Measurements from ENCODE around the gene EYS. TPM values are rescaled to one million over a fixed set of nuclear protein-coding genes. Genes with fewer than 3 reads are reported as not detected.
"Not testable (repeated sequence)": the region's sequence is repeated elsewhere in the genome, so short reads cannot be mapped to it uniquely, and the experiment has no call there.

EYS gene
- total RNA-seq, 1 donor from 2014 or later = not detected

GRCh38 chr6:63805808-63806572 lies 1901.0 kb downstream of the EYS start:
- peak; percentile 59 for DNase-seq (ENCODE audit: low read depth)

DNA sequence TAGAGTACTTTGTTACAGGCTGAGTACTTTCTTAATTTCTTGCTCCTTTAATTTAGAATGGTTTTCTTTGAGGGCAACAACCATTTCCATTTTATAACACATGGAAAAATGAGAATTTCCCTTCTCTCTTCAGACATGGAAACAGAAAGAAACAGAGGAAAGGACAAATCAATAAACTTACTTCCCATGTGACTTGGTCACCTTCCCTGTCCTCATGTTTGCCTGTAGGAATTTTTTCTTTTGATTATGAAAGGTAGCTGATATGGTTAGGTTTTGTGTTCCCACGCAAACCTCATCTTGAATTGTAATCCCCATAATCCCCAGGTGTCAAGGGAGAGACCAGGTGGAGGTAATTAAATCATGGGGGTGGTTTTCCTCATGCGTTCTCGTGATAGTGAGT lies 1901.7 kb downstream of the EYS start:
- DNase-seq (ENCODE audit: low read depth) = no peak

DNA sequence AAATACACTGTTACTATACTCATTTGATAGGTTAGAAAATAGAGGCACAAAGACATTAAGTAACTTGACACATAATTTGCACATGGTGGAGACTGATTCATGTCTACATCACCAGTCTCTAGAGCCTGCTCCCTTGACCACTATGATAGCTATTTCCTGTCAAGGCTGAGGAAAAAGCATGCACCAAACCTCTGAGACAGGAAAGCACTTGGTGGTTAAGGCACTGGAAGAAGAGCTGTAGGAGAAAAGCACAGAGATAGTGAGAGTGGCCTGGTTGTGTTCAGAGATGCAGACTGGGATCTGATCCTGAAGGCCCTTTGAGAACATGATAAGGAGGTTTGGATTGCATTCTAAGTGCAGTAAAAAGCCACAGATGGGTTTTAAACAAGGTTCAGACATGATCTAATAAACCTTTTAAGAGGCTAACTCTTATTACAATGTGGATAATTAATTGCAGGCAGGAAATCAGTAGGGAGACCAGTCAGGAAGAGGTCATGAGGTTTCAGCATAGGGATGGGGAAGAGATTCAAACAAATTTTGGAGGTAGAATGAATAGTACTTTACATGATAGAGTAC lies 1902.6 kb downstream of the EYS start:
- DNase-seq (ENCODE audit: low read depth) = peak; percentile 84

- DNase-seq (ENCODE audit: low read depth) = no peak
Measured at GRCh38 chr6:63803371-63803770, 1903.7 kb downstream of the EYS start.

GRCh38 chr6:63802606-63803206 lies 1904.3 kb downstream of the EYS start:
- DNase-seq (ENCODE audit: low read depth) = peak; percentile 48

- not testable (repeated sequence) for DNase-seq (ENCODE audit: low read depth)
Measured at GRCh38 chr6:63800386-63800785, 1906.6 kb downstream of the EYS start.

DNA sequence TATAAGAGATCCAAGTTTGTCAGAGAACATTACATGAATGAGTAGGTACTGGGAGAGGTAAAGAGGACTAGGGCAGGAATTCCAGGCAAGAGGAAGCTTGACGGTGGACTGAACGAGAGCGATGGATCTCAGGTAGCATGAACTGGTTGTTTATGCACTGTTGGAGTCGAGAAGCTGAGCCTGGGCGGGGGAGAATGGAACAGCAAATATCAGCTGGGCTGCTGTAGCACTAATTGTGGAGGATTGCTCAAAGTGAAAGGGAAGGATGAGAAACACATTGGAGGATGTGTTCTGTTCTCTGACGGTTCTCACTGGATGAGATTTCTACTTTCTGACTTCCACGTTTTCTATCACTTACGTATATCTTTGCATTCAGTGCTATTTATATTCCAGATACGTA lies 1907.2 kb downstream of the EYS start:
- DNase-seq (ENCODE audit: low read depth) = no peak

DNA sequence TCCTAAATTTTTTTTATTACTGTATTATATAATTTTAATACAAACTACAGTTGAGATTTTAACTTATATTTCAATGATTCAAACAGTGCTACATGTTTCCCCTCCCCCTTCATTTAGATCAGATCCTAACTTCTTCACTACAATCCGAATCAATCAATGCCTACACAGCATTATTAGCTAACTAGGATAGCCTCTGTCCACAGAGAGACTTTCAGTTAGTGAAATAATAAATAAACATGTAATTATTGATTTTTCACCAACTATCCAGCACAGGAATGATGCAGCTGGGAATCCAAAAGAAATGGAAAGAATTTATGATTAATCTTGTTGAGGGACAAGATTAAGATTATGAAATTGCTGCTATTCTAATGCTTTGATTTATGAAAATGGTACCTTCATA lies 1907.7 kb downstream of the EYS start:
- no peak for DNase-seq (ENCODE audit: low read depth)

GRCh38 chr6:63798378-63798777 lies 1908.6 kb downstream of the EYS start:
- DNase-seq (ENCODE audit: low read depth) = no peak

GRCh38 chr6:63797721-63798120 lies 1909.3 kb downstream of the EYS start:
- no peak for DNase-seq (ENCODE audit: low read depth)

- no peak for DNase-seq (ENCODE audit: low read depth)
Measured at GRCh38 chr6:63795826-63796225, 1911.2 kb downstream of the EYS start.

- DNase-seq (ENCODE audit: low read depth) = peak; percentile 84
Measured at GRCh38 chr6:63795006-63795405, 1912.0 kb downstream of the EYS start.

- no peak for DNase-seq (ENCODE audit: low read depth)
Measured at GRCh38 chr6:63793465-63794137, 1913.4 kb downstream of the EYS start.

- DNase-seq (ENCODE audit: low read depth) = no peak
Measured at GRCh38 chr6:63792736-63793464, 1914.1 kb downstream of the EYS start.

- no peak for DNase-seq (ENCODE audit: low read depth)
Measured at GRCh38 chr6:63790334-63790733, 1916.7 kb downstream of the EYS start.

DNA sequence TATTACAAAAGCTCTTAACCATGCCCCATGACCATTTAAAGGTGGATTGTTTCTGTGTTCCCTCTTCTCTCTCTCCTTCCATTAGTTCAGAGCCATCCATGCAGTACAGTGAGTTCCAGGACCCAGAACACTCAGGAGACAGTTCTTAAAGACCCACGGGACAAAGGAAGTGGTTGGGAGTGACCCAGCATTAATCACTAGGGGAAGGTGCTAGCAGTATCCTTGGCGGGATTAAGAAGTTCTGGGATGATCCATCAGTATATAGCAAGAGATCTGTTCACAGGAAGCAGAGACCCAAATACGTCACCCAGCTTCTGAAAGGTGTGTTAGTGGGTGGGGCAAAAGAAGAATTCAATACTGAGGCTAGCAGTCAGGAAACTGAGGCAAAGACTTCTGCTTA lies 1917.3 kb downstream of the EYS start:
- no peak for DNase-seq (ENCODE audit: low read depth)

- DNase-seq (ENCODE audit: low read depth) = no peak
Measured at GRCh38 chr6:63788569-63788968, 1918.5 kb downstream of the EYS start.

DNA sequence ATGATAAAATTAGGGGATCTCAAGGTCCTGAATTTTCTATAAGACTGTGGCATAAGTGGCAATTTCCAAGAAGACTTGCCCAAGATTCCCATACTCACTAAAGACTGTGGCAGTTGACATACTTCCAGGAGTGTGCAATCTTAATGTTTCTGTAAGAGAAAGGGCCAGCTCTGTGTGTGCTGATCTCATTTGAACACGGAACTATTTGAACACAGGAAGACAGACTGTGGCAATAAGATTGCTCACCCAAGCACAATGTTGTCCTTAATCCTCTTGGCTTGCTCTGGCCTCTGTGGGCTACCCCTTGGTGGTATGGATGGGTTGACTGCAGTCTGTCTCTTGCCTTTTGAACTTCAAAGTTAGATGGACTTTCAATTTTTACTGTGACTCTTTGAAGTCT lies 1920.0 kb downstream of the EYS start:
- peak; percentile 17 for DNase-seq (ENCODE audit: low read depth)

DNA sequence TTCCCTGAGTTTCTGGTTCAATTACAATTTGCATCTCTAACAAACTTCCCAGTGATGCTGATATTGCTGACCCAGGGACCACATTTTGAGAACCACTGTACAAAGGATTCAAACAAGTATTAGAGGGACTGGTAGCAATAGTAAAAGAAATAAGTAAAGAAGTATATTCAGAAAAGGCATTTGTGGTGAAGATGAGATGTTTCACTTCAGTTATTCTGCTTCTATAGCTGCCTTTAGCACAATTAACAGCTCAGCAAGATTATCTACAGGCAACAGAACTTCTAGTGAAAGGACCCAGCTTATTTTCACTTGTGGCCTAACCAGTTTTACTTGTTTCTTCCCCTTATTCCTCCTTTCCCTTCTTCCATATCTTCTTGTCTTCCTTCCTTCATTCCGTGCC lies 1922.0 kb downstream of the EYS start:
- DNase-seq (ENCODE audit: low read depth) = no peak

DNA sequence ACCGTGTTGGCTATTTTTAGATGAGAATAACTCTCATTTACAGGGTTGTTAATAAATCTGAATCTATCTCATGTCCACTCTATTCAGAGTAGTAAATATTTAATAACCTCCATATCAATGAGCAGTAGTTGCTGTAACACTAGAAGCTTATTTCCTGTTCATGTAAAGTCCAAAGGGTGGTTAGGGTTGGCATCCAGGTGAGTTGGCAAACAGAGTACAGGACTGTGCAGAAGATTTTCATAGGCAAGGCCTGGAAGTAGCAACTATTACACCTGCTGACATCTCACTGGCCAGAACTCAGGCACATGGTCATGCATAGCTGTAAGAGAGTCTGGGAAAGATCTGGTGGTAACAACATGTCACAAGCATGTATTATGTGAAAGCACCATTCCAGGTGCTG lies 1923.9 kb downstream of the EYS start:
- no peak for DNase-seq (ENCODE audit: low read depth)

DNA sequence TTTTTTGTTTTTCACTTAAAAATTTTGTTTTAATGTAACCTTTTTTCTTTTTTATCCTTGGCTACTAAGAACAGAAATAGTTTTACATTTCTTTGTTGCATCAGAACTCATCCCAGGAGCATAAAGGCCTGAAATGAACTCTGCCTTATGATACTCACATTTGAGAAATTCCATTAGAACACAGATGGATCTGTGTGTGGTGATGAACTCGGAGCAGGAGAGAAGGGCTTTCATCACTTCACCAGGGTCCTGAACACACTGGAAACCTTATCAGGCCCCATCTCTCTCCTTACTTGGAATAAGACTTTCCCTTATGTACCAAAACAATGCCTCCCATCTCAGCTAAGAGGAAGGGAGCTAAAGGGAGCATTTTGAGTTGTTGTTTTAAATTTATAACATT lies 1932.1 kb downstream of the EYS start:
- no peak for DNase-seq (ENCODE audit: low read depth)

Data from myocyte (in vitro differentiated cells).